Tibial nerve (tissue), 3 donors: Measurements from ENCODE around the gene MARCHF2.

Experiments
- POLR2A ChIP-seq, 2 donors: fragments of 450-650 bp; IDR thresholded peaks; one replicate each; pipeline ENCODE4 v1.6.1; 2017; ENCODE audit warnings: antibody characterized with exemption in 2 of 2, mild to moderate bottlenecking in 2 of 2, moderate library complexity in 2 of 2
- TF ChIP-seq, protein P1 (sequence below), 5 experiments: fragments of 200-600 bp in 3 of 5; fragments of 450-650 bp in 2 of 5; sonication (generic) in 3 of 5; IDR thresholded peaks; one replicate each; pipeline ENCODE4 v1.5.1; 2016 to 2019; ENCODE audit warnings: antibody characterized with exemption in 5 of 5, mild to moderate bottlenecking in 3 of 5, moderate library complexity in 2 of 5

DNA sequence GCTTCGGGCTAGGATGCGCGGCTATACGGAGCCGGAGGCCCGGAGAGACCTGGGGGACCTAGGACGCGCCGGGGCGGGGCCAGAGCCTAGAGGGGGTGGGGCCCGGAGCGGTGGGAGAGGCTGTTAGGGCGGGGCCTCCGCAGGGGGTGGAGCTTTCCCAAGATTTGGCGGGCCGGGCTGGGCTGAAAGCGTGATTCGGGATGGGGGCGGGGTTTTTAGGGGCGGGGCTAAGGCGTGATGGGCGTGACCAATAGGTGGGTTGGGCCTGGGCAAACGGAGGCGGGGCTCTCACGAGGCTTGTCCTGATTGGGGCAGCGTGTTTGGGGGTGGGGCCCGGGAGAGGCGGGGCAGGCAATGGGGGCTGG is 22.5 kb upstream of the MARCHF2 start:
- TF ChIP-seq POLR2A (IDR thresholded peaks at IDR 0.05) = no peak
- TF ChIP-seq, protein P1, sequence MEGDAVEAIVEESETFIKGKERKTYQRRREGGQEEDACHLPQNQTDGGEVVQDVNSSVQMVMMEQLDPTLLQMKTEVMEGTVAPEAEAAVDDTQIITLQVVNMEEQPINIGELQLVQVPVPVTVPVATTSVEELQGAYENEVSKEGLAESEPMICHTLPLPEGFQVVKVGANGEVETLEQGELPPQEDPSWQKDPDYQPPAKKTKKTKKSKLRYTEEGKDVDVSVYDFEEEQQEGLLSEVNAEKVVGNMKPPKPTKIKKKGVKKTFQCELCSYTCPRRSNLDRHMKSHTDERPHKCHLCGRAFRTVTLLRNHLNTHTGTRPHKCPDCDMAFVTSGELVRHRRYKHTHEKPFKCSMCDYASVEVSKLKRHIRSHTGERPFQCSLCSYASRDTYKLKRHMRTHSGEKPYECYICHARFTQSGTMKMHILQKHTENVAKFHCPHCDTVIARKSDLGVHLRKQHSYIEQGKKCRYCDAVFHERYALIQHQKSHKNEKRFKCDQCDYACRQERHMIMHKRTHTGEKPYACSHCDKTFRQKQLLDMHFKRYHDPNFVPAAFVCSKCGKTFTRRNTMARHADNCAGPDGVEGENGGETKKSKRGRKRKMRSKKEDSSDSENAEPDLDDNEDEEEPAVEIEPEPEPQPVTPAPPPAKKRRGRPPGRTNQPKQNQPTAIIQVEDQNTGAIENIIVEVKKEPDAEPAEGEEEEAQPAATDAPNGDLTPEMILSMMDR (IDR thresholded peaks at IDR 0.05) = no peak
